A549 treated with AZD9567 at 1 μM for 4 hours (cell line): ENCODE data around the gene DDX56. TPM values are rescaled to one million over a fixed set of nuclear protein-coding genes. Genes with fewer than 3 reads are reported as not detected.

Source experiments
- total RNA-seq: library from RNA; stranded (reverse); fragments of 200-300 nt; extraction: Qiagen RNA extraction; gene quantifications from 5 replicates; pipeline ENCODE4 v1.2.3, GENCODE V29; 2022; ENCODE audit not compliant: insufficient read depth

The DDX56 gene
- 96.6 to 134 TPM (median 122 TPM) in 5 replicates for total RNA-seq

GRCh38 chr7:44573464-44574286, at the start of gene DDX56:
DDX56 (minus strand) TSS chr7:44573908; CDS start chr7:44573895, 13 bp downstream.

GRCh38 chr7:44606341-44607140, 32.8 kb upstream of the DDX56 start, which contains the start of gene OGDH:
OGDH (plus strand) TSS chr7:44606627; CDS start chr7:44624344, 17,717 bp downstream.

GRCh38 chr7:44581879-44582603, 8.3 kb upstream of the DDX56 start, which contains the start of gene TMED4:
TMED4 (minus strand) TSS chr7:44582231; CDS start chr7:44582206, 25 bp downstream.

GRCh38 chr7:44541028-44541869, 32.5 kb downstream of the DDX56 start, which contains the start of gene NPC1L1:
NPC1L1 (minus strand) TSS chr7:44541330; CDS start chr7:44541259, 71 bp downstream.

Other genes with a start within 250 kb of the DDX56 start
- 0.17 to 0.39 TPM (median 0.35 TPM) in 4 of 5 replicates, not detected in the other for gene CAMK2B, start 248.3 kb downstream of the DDX56 start, total RNA-seq
- gene NUDCD3, start 83.2 kb downstream of the DDX56 start, total RNA-seq, result 54.7 to 69.7 TPM (median 61.6 TPM) in 5 replicates
- gene NPC1L1, start 32.6 kb downstream of the DDX56 start, total RNA-seq, result 0.05 to 0.10 TPM (median 0.08 TPM) in 4 of 5 replicates, not detected in the other
- gene TMED4, start 8.3 kb upstream of the DDX56 start, total RNA-seq, result 50.9 to 54.8 TPM (median 54.6 TPM) in 5 replicates
- gene OGDH, start 32.7 kb upstream of the DDX56 start, total RNA-seq, result 31.0 to 42.9 TPM (median 32.9 TPM) in 5 replicates
- 32.8 to 34.4 TPM (median 33.4 TPM) in 5 replicates for gene ZMIZ2, start 174.9 kb upstream of the DDX56 start, total RNA-seq
- gene PPIA, start 222.8 kb upstream of the DDX56 start, total RNA-seq, result 5,209 to 6,500 TPM (median 5,328 TPM) in 5 replicates